DND-41 (cell line): Measurements from ENCODE around the gene PI4KA.
"Not testable (repeated sequence)": the region's sequence is repeated elsewhere in the genome, so short reads cannot be mapped to it uniquely, and the experiment has no call there.

Source experiments
- CTCF ChIP-seq: IDR thresholded peaks from 2 replicates; pipeline ENCODE4 v1.5.1; 2012; ENCODE audit warnings: borderline replicate concordance, low read length, moderate library complexity, mild to moderate bottlenecking; ENCODE audit not compliant: poor library complexity, severe bottlenecking; ENCODE audit errors: extremely low read depth
- EZH2 ChIP-seq: IDR thresholded peaks from 3 replicates; pipeline ENCODE4 v1.6.1; 2012; ENCODE audit warnings: borderline replicate concordance, low read depth, mild to moderate bottlenecking, moderate library complexity, low read length, inconsistent platforms; ENCODE audit not compliant: severe bottlenecking

- TF ChIP-seq CTCF, EZH2: not testable (repeated sequence)
These were observed 191.1 kb downstream of the PI4KA start for GRCh38 chr22:20667548-20667947.
